ENCODE measurements around the gene SPR.

The SPR gene

GRCh38 chr2:72851333-72851732 is 35.9 kb upstream of the SPR start:
- Histone ChIP-seq H3K9me3 (ENCODE audit: severe bottlenecking) (no peaks in the 10 kb centered on the region), H3K27me3 (ENCODE audit: insufficient read depth, poor library complexity, severe bottlenecking) (no peaks in the 10 kb centered on the region), H3K4me3 (ENCODE audit: severe bottlenecking) (no peak overlapping the region), H3K4me1 (ENCODE audit: insufficient read depth, poor library complexity, severe bottlenecking) (no peaks in the 10 kb centered on the region), H3K27ac (ENCODE audit: poor library complexity, severe bottlenecking) (no peak overlapping the region), H3K36me3 (ENCODE audit: low read depth) (no peaks in the 10 kb centered on the region)
- DNase-seq (ENCODE audit: low spot score) (no peak), ATAC-seq (ENCODE audit: low read depth) (no peak)
- TF ChIP-seq CTCF (IDR thresholded peaks at IDR 0.05; ENCODE audit: poor library complexity, severe bottlenecking): no peak

- no peak overlapping the region for H3K4me3 ChIP-seq (ENCODE audit: severe bottlenecking)
- peak; percentile 78 for ATAC-seq (ENCODE audit: low read depth)
- no peaks in the 10 kb centered on the region for H3K4me1 ChIP-seq (ENCODE audit: insufficient read depth, poor library complexity, severe bottlenecking)
- no peak for DNase-seq (ENCODE audit: low spot score)
- no peaks in the 10 kb centered on the region for H3K27me3 ChIP-seq (ENCODE audit: insufficient read depth, poor library complexity, severe bottlenecking)
- H3K36me3 ChIP-seq (ENCODE audit: low read depth): no peaks in the 10 kb centered on the region
- TF ChIP-seq CTCF (IDR thresholded peaks at IDR 0.05; ENCODE audit: poor library complexity, severe bottlenecking): peak; percentile 84
- H3K9me3 ChIP-seq (ENCODE audit: severe bottlenecking): no peaks in the 10 kb centered on the region
- H3K27ac ChIP-seq (ENCODE audit: poor library complexity, severe bottlenecking): no peak overlapping the region
These were observed 27.4 kb upstream of the SPR start for GRCh38 chr2:72859831-72860262.

GRCh38 chr2:72862239-72862988 is 24.8 kb upstream of the SPR start:
- TF ChIP-seq CTCF (IDR thresholded peaks at IDR 0.05; ENCODE audit: poor library complexity, severe bottlenecking): peak; percentile 98
- peak overlapping the region; percentile 10 for H3K4me3 ChIP-seq (ENCODE audit: severe bottlenecking)

GRCh38 chr2:72863046-72863445 is 24.2 kb upstream of the SPR start:
- no peak for TF ChIP-seq CTCF (IDR thresholded peaks at IDR 0.05; ENCODE audit: poor library complexity, severe bottlenecking)
- no peak for ATAC-seq (ENCODE audit: low read depth)
- Histone ChIP-seq H3K27me3 (ENCODE audit: insufficient read depth, poor library complexity, severe bottlenecking) (no peaks in the 10 kb centered on the region), H3K27ac (ENCODE audit: poor library complexity, severe bottlenecking) (no peak overlapping the region), H3K4me1 (ENCODE audit: insufficient read depth, poor library complexity, severe bottlenecking) (no peaks in the 10 kb centered on the region), H3K4me3 (ENCODE audit: severe bottlenecking) (no peak overlapping the region), H3K9me3 (ENCODE audit: severe bottlenecking) (no peaks in the 10 kb centered on the region), H3K36me3 (ENCODE audit: low read depth) (no peaks in the 10 kb centered on the region)
- DNase-seq (ENCODE audit: low spot score): no peak

More at GRCh38 chr2:72862239-72862988, 24.8 kb upstream of the SPR start:
- no peaks in the 10 kb centered on the region for H3K4me1 ChIP-seq (ENCODE audit: insufficient read depth, poor library complexity, severe bottlenecking)
- DNase-seq (ENCODE audit: low spot score) (peak; percentile 81), ATAC-seq (ENCODE audit: low read depth) (peak; percentile 96)
- no peaks in the 10 kb centered on the region for H3K36me3 ChIP-seq (ENCODE audit: low read depth)
- H3K9me3 ChIP-seq (ENCODE audit: severe bottlenecking): no peaks in the 10 kb centered on the region
- no peak overlapping the region for H3K27ac ChIP-seq (ENCODE audit: poor library complexity, severe bottlenecking)
- no peaks in the 10 kb centered on the region for H3K27me3 ChIP-seq (ENCODE audit: insufficient read depth, poor library complexity, severe bottlenecking)

GRCh38 chr2:72864500-72864899 is 22.7 kb upstream of the SPR start:
- H3K27ac ChIP-seq (ENCODE audit: poor library complexity, severe bottlenecking): no peak overlapping the region
- H3K4me3 ChIP-seq (ENCODE audit: severe bottlenecking): no peak overlapping the region
- H3K36me3 ChIP-seq (ENCODE audit: low read depth): no peaks in the 10 kb centered on the region
- H3K4me1 ChIP-seq (ENCODE audit: insufficient read depth, poor library complexity, severe bottlenecking): no peaks in the 10 kb centered on the region
- no peaks in the 10 kb centered on the region for H3K27me3 ChIP-seq (ENCODE audit: insufficient read depth, poor library complexity, severe bottlenecking)
- no peaks in the 10 kb centered on the region for H3K9me3 ChIP-seq (ENCODE audit: severe bottlenecking)
- no peak for TF ChIP-seq CTCF (IDR thresholded peaks at IDR 0.05; ENCODE audit: poor library complexity, severe bottlenecking)
- no peak for DNase-seq (ENCODE audit: low spot score)
- ATAC-seq (ENCODE audit: low read depth): peak; percentile 69
